AG04449 (cell line): Measurements from ENCODE around the gene LRRC8C.

Experiments used
- CTCF ChIA-PET: fragments of 350-600 bp; formaldehyde crosslinking; extraction: SDS; loops from one replicate; lab custom pipeline; 2021; ENCODE audit warnings: antibody characterized with exemption; lab: Yijun Ruan, JAX
- POLR2A ChIA-PET: fragments of 400-600, 350-600 bp; formaldehyde crosslinking; extraction: SDS; loops from one replicate; lab custom pipeline; 2020; ENCODE audit warnings: antibody characterized with exemption, inconsistent platforms; lab: Yijun Ruan, JAX
- DNase-seq: peaks from one replicate; pipeline ENCODE4 v3.0.0-alpha.2; 2010; ENCODE audit warnings: low read depth, low spot score
- H3K4me3 ChIP-seq: 2 replicates; pipeline ENCODE4 v1.5.1; 2011; ENCODE audit warnings: low read depth, mild to moderate bottlenecking, control low read depth, low read length
- TF ChIP-seq, protein P1 (sequence below): IDR thresholded peaks from one replicate; pipeline ENCODE4 v1.5.1; 2011; ENCODE audit warnings: mild to moderate bottlenecking, moderate library complexity, low read length, control low read depth, inconsistent platforms; ENCODE audit not compliant: insufficient read depth; ENCODE audit errors: missing control alignments

Gene LRRC8C

DNA sequence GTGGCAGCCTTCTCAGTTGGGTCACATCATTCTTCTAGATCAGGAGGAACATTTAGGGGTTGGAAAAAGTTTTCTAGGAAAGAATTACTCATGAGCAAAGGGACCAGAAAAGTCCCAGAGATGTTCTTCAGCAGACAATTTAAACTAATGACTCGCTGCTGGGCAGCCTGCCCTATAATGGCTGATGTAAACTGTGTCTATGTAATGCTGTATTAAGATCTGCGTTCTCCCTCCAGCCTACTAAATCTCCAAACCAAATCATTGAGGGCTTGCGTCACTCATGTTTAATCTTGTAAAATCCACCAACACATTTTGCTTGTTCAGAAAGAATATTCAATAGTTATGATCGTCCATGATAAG, 92.1 kb downstream of the LRRC8C start:
- no peak overlapping the region for H3K4me3 ChIP-seq
- peak; percentile 73 for DNase-seq
- POLR2A ChIA-PET = interaction anchor here (0.7 to 0.9 kb wide), 2 partner anchors 38 to 53 kb away, joined by 3 to 4 read pairs; no protein-coding TSS in a partner anchor
- CTCF ChIA-PET = interaction anchor here (0.8 to 1.3 kb wide), 2 partner anchors 38 to 39 kb away, joined by 3 to 5 read pairs; no protein-coding TSS in a partner anchor
- TF ChIP-seq, protein P1, sequence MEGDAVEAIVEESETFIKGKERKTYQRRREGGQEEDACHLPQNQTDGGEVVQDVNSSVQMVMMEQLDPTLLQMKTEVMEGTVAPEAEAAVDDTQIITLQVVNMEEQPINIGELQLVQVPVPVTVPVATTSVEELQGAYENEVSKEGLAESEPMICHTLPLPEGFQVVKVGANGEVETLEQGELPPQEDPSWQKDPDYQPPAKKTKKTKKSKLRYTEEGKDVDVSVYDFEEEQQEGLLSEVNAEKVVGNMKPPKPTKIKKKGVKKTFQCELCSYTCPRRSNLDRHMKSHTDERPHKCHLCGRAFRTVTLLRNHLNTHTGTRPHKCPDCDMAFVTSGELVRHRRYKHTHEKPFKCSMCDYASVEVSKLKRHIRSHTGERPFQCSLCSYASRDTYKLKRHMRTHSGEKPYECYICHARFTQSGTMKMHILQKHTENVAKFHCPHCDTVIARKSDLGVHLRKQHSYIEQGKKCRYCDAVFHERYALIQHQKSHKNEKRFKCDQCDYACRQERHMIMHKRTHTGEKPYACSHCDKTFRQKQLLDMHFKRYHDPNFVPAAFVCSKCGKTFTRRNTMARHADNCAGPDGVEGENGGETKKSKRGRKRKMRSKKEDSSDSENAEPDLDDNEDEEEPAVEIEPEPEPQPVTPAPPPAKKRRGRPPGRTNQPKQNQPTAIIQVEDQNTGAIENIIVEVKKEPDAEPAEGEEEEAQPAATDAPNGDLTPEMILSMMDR = no peak

DNA sequence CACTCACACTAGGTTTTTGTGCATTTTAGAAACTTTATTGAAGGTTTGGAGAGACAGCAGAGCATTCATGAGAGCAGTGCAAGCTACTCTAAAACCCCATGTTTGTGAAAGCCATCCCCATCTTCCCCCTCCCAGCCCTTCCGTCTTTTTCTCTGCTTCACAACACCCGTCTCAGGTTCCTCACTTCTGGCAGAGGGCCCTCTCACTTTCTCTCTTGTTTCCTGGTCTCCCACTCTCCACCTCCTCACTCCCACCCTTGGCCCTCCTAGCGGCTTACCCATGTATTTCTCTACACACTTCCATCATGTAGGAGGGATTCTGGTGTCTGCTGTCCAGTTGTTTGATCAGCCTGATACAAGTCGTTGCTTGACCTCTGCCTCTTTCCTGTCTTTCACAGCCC, 92.7 kb downstream of the LRRC8C start:
- H3K4me3 ChIP-seq = no peak overlapping the region
- DNase-seq = no peak
- POLR2A ChIA-PET = no interaction called here
- CTCF ChIA-PET = interaction anchor here (0.8 kb wide), 1 partner anchor 37 kb away, joined by 3 read pairs; no protein-coding TSS in a partner anchor
- TF ChIP-seq, protein P1 = no peak

DNA sequence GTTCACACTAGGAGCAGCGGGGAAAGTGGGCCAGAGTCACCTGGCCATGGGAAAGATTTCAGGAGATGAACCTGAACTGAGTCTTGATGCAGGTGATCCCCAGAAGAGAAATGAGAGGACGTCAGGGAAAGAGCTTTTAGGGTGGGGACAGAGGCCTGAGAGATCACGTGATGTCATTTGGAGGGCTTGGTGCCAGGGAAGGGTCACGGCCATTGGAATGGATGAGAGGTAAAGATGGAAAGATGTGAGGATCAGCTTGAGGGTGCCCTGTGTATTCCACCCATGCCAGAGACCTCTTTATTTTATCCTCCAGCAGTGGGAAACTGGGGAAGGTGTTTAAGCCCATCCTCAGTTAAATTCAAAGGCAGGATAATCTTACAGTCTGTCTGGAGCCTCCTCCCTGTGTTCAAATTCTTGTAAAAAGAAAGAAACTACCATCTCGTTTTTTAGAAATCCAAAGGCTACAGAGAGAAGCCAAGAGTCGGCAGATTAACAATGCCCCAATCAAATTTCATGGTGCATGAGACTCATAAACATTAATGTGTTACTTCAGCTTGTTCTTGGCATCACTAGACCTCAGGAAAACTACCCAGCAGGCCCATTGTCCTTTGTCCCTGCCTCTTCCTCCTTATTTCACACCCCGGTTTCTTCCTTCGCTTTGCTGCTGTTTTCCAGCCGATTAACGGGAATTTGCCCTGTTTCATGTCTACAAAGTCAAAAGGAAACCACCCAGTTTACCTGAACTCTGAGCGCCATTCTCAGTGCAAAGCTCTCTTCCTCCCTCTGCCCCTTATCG, 94.8 kb downstream of the LRRC8C start:
- ChIA-PET CTCF (interaction anchor here (0.8 kb wide), 1 partner anchor 96 kb away, joined by 3 read pairs; no protein-coding TSS in a partner anchor), POLR2A (no interaction called here)
- no peak overlapping the region for H3K4me3 ChIP-seq
- TF ChIP-seq, protein P1 = no peak
- DNase-seq = no peak

DNA sequence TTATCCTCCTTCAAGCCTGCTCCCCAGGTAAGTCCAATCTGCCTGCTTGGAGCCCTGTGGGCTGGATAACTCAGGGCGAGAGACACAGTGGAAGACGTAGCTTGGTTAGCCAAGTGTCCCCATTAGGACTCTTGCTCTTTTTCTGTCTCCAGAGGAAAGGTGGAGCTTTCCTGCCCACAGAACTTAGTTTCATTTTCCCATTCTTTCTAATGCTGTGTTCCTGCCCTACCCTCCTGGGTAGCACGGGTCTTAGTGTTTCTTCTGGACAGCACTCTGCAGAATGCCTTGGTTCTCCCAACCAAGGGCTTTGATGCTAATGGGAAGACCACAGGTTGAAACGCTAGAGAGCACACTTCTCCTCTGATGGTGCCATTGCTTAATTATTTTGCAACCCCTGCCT, 95.5 kb downstream of the LRRC8C start:
- POLR2A ChIA-PET = no interaction called here
- no peak overlapping the region for H3K4me3 ChIP-seq
- CTCF ChIA-PET = no interaction called here
- TF ChIP-seq, protein P1 = no peak
- DNase-seq = no peak

- ChIA-PET CTCF (no interaction called here), POLR2A (no interaction called here)
- TF ChIP-seq, protein P1 = no peak
- no peak for DNase-seq
- no peak overlapping the region for H3K4me3 ChIP-seq
Measured at GRCh38 chr1:89732206-89732605, 99.3 kb downstream of the LRRC8C start.

- TF ChIP-seq, protein P1 = no peak
- POLR2A ChIA-PET = no interaction called here
- DNase-seq = no peak
- CTCF ChIA-PET = interaction anchor here (0.9 kb wide), 1 partner anchor 9 kb away, joined by 3 read pairs; no protein-coding TSS in a partner anchor
- H3K4me3 ChIP-seq = no peak overlapping the region
Measured at GRCh38 chr1:89732643-89733222, 99.8 kb downstream of the LRRC8C start.
